K562 (cell line): ENCODE data around the gene RNF181. TPM values are rescaled to one million over a fixed set of nuclear protein-coding genes. Genes with fewer than 3 reads are reported as not detected.
A peak's percentile ranks its signal among the peaks of the same experiment; 100 is the strongest.

Experiments used
- ATAC-seq: fragments of 200-7000 bp; cut with Tn5 transposase; 3 replicates; pipeline ENCODE4 v1.9.1; 2020; ENCODE audit warnings: moderate library complexity
- BruUV-seq: library from RNA; stranded (reverse); fragments of 400-500 nt; replicated peaks from 2 replicates; lab custom pipeline; 2021; lab: Mats Ljungman, UMichigan
- CTCF ChIA-PET: fragments of 300-600 bp; formaldehyde crosslinking; extraction: SDS; loops from one replicate; lab custom pipeline; 2021; ENCODE audit warnings: low intra/inter-chr PET ratio; lab: Yijun Ruan, JAX
- POLR2A ChIA-PET: fragments of 300-600, 350-650 bp; sonication (Branson Sonifier 250); formaldehyde crosslinking; extraction: SDS; loops from one replicate; lab custom pipeline; 2021; ENCODE audit warnings: antibody characterized with exemption, inconsistent platforms; lab: Yijun Ruan, JAX
- DNase-seq, 4 experiments: peaks; one replicate each; pipeline versions ENCODE4 v3.0.0 to v3.0.0-alpha.2; 2011 to 2018; ENCODE audit warnings: low spot score in 3 of 4, mixed read lengths in 3 of 4; ENCODE audit errors: extremely low read depth in 1 of 4
- FAIRE-seq: peaks from 2 replicates; lab custom pipeline; 2011; peaks lifted over from hg19 to GRCh38; lab: Jason Lieb, UNC
- H2AFZ ChIP-seq: 2 replicates; pipeline ENCODE4 v1.6.0; 2011; ENCODE audit warnings: low read depth, low read length, control low read depth, inconsistent platforms
- H3K27ac ChIP-seq: fragments of 200-600 bp; 3 replicates; pipeline ENCODE4 v1.8.0; 2011; ENCODE audit warnings: low read depth, mild to moderate bottlenecking, control low read depth, inconsistent platforms, low read length, moderate library complexity, mixed read lengths; ENCODE audit errors: extremely low read depth
- H3K27me3 ChIP-seq, 2 experiments: fragments of 300-600 bp in 1 of 2; 2 replicates in 1 of 2; 3 replicates in 1 of 2; pipeline versions ENCODE4 v1.6.0 to v1.8.0; 2011; ENCODE audit warnings: inconsistent platforms in 2 of 2, low read length in 2 of 2, mild to moderate bottlenecking in 1 of 2, mixed read lengths in 1 of 2, moderate library complexity in 1 of 2; ENCODE audit not compliant: control insufficient read depth in 2 of 2, insufficient read depth in 2 of 2
- H3K36me3 ChIP-seq: fragments of 300-600 bp; 3 replicates; pipeline ENCODE4 v1.8.0; 2011; ENCODE audit warnings: mild to moderate bottlenecking, low read length, inconsistent platforms; ENCODE audit not compliant: control insufficient read depth, insufficient read depth
- H3K4me1 ChIP-seq, 2 experiments: fragments of 200-600 bp in 1 of 2; replicated peaks in 1 of 2; 2 replicates in 1 of 2; 3 replicates in 1 of 2; pipeline versions ENCODE4 v1.5.1 to v1.8.0; 2011; ENCODE audit warnings: inconsistent platforms in 2 of 2, low read length in 2 of 2, mild to moderate bottlenecking in 1 of 2, mixed read lengths in 1 of 2, moderate library complexity in 1 of 2; ENCODE audit not compliant: control insufficient read depth in 2 of 2, insufficient read depth in 2 of 2
- H3K4me2 ChIP-seq: 2 replicates; pipeline ENCODE4 v1.6.1; 2011; ENCODE audit warnings: low read length, control low read depth, inconsistent platforms, mixed read lengths; ENCODE audit not compliant: insufficient read depth
- H3K4me3 ChIP-seq: fragments of 200-600 bp; sonication (generic), shearing (Covaris generic); 2 replicates; pipeline ENCODE4 v1.5.1; 2016; ENCODE audit warnings: control low read depth, inconsistent platforms
- H3K79me2 ChIP-seq: fragments of 200-600 bp; 3 replicates; pipeline ENCODE4 v1.8.0; 2011; ENCODE audit warnings: low read length, inconsistent platforms; ENCODE audit not compliant: control insufficient read depth, insufficient read depth
- H3K9ac ChIP-seq, 2 experiments: 2 replicates each; pipeline versions ENCODE4 v1.6.0 to v1.6.1; 2011; ENCODE audit warnings: low read depth in 2 of 2, low read length in 2 of 2, control low read depth in 1 of 2, inconsistent platforms in 1 of 2, mild to moderate bottlenecking in 1 of 2, mixed read lengths in 1 of 2; ENCODE audit not compliant: insufficient read depth in 1 of 2
- H3K9me1 ChIP-seq: one replicate; pipeline ENCODE4 v1.6.0; 2011; ENCODE audit warnings: inconsistent platforms, mild to moderate bottlenecking, low read length, moderate library complexity; ENCODE audit not compliant: control insufficient read depth, insufficient read depth
- H3K9me3 ChIP-seq: replicated peaks from 2 replicates; pipeline ENCODE4 v1.5.1; 2011; ENCODE audit warnings: low read depth, low read length, inconsistent platforms; ENCODE audit not compliant: control insufficient read depth, insufficient read depth
- H4K20me1 ChIP-seq: replicated peaks from 2 replicates; pipeline ENCODE4 v1.6.1; 2011; ENCODE audit warnings: low read length, inconsistent platforms, mixed read lengths; ENCODE audit not compliant: control insufficient read depth, insufficient read depth
- BRD4 ChIP-seq: fragments of 200-600 bp; sonication (generic); IDR thresholded peaks from 2 replicates; pipeline ENCODE4 v1.6.1; 2017; ENCODE audit warnings: inconsistent platforms
- CUX1 ChIP-seq: fragments of 200-800 bp; sonication (Bioruptor generic); IDR thresholded peaks from 2 replicates; pipeline ENCODE4 v1.6.1; 2016; ENCODE audit warnings: missing genetic modification characterization, missing compliant biosample characterization
- WGBS: fragments of 100-300 bp; shearing (Covaris generic); methylation state at CpG from one replicate; pipeline ENCODE4 v1.1.6; 2016; ENCODE audit warnings: low coverage, mixed read lengths; ENCODE audit not compliant: insufficient coverage; ENCODE audit errors: missing lambda C conversion rate; 5-methylcytosine and 5-hydroxymethylcytosine counted together
- in situ Hi-C: fragments of 300-500 bp; cut with MboI; formaldehyde crosslinking; loops from 4 replicates; pipeline ENCODE4 v1.15.0; 2018; ENCODE audit warnings: inconsistent platforms, mixed read lengths
- intact Hi-C: fragments of 100-400 bp; cut with micrococcal nuclease; formaldehyde crosslinking; loops from 2 replicates; pipeline ENCODE4 v1.14.2; 2022
- polyA plus RNA-seq, 8 experiments: library from polyadenylated mRNA; depleted of rRNA in 4 of 8; stranded (reverse) in 5 of 8; unstranded in 3 of 8; fragments of >200 nt; fragmentation: Nextera tagmentation in 2 of 8; fragmentation: Illumina TruSeq in 1 of 8; extraction: Ambion mirVana in 2 of 8; extraction: Trizol in 1 of 8; gene quantifications; 2 replicates each; pipeline versions ENCODE4 v1.2.1 to v1.2.3, GENCODE V29; 2011 to 2014; ENCODE audit warnings: inconsistent platforms in 1 of 8, missing spikeins in 1 of 8
- total RNA-seq, 7 experiments: library from RNA; depleted of rRNA in 6 of 7; stranded (reverse); fragments of >200 nt in 6 of 7; fragmentation: Illumina TruSeq in 2 of 7; extraction: Trizol in 2 of 7; gene quantifications; 2 replicates each; pipeline versions ENCODE4 v1.2.1 to v1.2.3, GENCODE V29; 2011 to 2021; ENCODE audit warnings: low replicate concordance in 1 of 7

Gene RNF181
- total and polyA plus RNA-seq, 9 of the 15 experiments (the other 6 are each of a cell fraction or from before 2014, with no cell fraction given), result 139 to 492 (median 253) TPM

- FAIRE-seq, result peak; percentile 48
- ChIA-PET CTCF (no interaction called here), POLR2A (interaction anchor here (0.6 to 4.4 kb wide), 6 partner anchors 8 to 168 kb away, joined by 3 to 31 read pairs (median 4); partner anchors contain the start of gene TMEM150A)
These were observed 1.1 kb downstream of the RNF181 start for GRCh38 chr2:85596486-85597143.

More at GRCh38 chr2:85596486-85597143, 1.1 kb downstream of the RNF181 start:
- in situ Hi-C loops, result no loop called here
- Histone ChIP-seq H3K4me2 (peak overlapping the region; percentile 86), H3K4me1 (peaks cover 6 to 25% of the 10 kb centered on the region in 2 experiments; a peak in 4 of 5 replicates), H3K9me1 (no peaks in the 10 kb centered on the region), H4K20me1 (no peaks in the 10 kb centered on the region), H3K9me3 (no peaks in the 10 kb centered on the region), H2AFZ (no peak overlapping the region), H3K27me3 (no peaks in the 10 kb centered on the region), H3K27ac (peak overlapping the region; percentile 74; the same call in 2 of the 3 replicates), H3K4me3 (peak overlapping the region; percentile 62), H3K36me3 (peaks cover 28% of the 10 kb centered on the region; the same call in 2 of the 3 replicates), H3K79me2 (peaks cover 29% of the 10 kb centered on the region), H3K9ac (peak overlapping the region; percentile 79 to 85)
- TF ChIP-seq CUX1 (CRISPR knock-in tag) (no peak), BRD4 (no peak)
- no peak for ATAC-seq
- DNase-seq, result no peak
- 26% methylated on average over 3 of the region's 3 CpGs for WGBS
- intact Hi-C loops, result no loop called here
- no TSS peak for BruUV-seq
